Neural progenitor cell (in vitro differentiated cells): ENCODE results near the gene AKIRIN2. TPM values are rescaled to one million over a fixed set of nuclear protein-coding genes. Genes with fewer than 3 reads are reported as not detected.

Source experiments
- DNase-seq: peaks from one replicate; pipeline ENCODE4 v3.0.0-alpha.2; 2016; ENCODE audit warnings: low spot score
- H2AFZ ChIP-seq: fragments of 200-600 bp; sonication (generic); replicated peaks from 2 replicates; pipeline ENCODE4 v1.6.1; 2016; ENCODE audit warnings: antibody characterized with exemption
- H3F3A ChIP-seq: fragments of 200-600 bp; sonication (generic); 2 replicates; pipeline ENCODE4 v1.6.1; 2016; ENCODE audit warnings: antibody characterized with exemption, low read depth
- H3K27ac ChIP-seq: fragments of 200-600 bp; sonication (generic); 2 replicates; pipeline ENCODE4 v1.5.1; 2016; ENCODE audit warnings: mild to moderate bottlenecking
- H3K27me3 ChIP-seq: fragments of 200-600 bp; sonication (generic); 2 replicates; pipeline ENCODE4 v1.6.1; 2016; ENCODE audit warnings: mild to moderate bottlenecking, moderate library complexity
- H3K36me3 ChIP-seq: fragments of 200-600 bp; sonication (generic); 2 replicates; pipeline ENCODE4 v1.5.1; 2016
- H3K4me1 ChIP-seq: fragments of 200-600 bp; sonication (generic); 2 replicates; pipeline ENCODE4 v1.6.1; 2016; ENCODE audit warnings: mixed run types
- H3K4me2 ChIP-seq: fragments of 200-600 bp; sonication (generic); 2 replicates; pipeline ENCODE4 v1.6.1; 2016
- H3K4me3 ChIP-seq: fragments of 200-600 bp; sonication (generic); 2 replicates; pipeline ENCODE4 v1.5.1; 2016
- H3K79me2 ChIP-seq: fragments of 200-600 bp; sonication (generic); 2 replicates; pipeline ENCODE4 v1.6.1; 2016; ENCODE audit warnings: low read depth
- H3K9ac ChIP-seq: fragments of 200-600 bp; sonication (generic); 2 replicates; pipeline ENCODE4 v1.6.1; 2016
- H3K9me3 ChIP-seq: fragments of 200-600 bp; sonication (generic); 2 replicates; pipeline ENCODE4 v1.5.1; 2016; ENCODE audit warnings: low read depth
- H4K20me1 ChIP-seq: fragments of 200-600 bp; sonication (generic); 2 replicates; pipeline ENCODE4 v1.6.1; 2016; ENCODE audit warnings: low read depth
- H3K27ac Mint-ChIP-seq: 3 replicates; pipeline ENCODE4 v1.8.0; 2021; ENCODE audit warnings: mixed read lengths
- H3K27me3 Mint-ChIP-seq: 2 replicates; pipeline ENCODE4 v1.8.0; 2022; ENCODE audit warnings: low read depth, mild to moderate bottlenecking, inconsistent platforms, moderate library complexity, mixed read lengths; ENCODE audit not compliant: insufficient read depth
- H3K36me3 Mint-ChIP-seq: 3 replicates; pipeline ENCODE4 v1.8.0; 2021; ENCODE audit warnings: mixed read lengths
- H3K4me1 Mint-ChIP-seq: 3 replicates; pipeline ENCODE4 v1.8.0; 2021; ENCODE audit warnings: mixed read lengths
- H3K4me3 Mint-ChIP-seq: 3 replicates; pipeline ENCODE4 v1.8.0; 2021; ENCODE audit warnings: mild to moderate bottlenecking, moderate library complexity, mixed read lengths
- H3K9me3 Mint-ChIP-seq: 3 replicates; pipeline ENCODE4 v1.8.0; 2020; ENCODE audit warnings: mixed read lengths
- CTCF ChIP-seq: fragments of 200-600 bp; sonication (generic); IDR thresholded peaks from 2 replicates; pipeline ENCODE4 v1.5.1; 2017; ENCODE audit warnings: antibody characterized with exemption, mild to moderate bottlenecking
- EZH2 ChIP-seq: fragments of 200-600 bp; sonication (generic); IDR thresholded peaks from 2 replicates; pipeline ENCODE4 v1.6.1; 2017; ENCODE audit warnings: antibody characterized with exemption, mild to moderate bottlenecking, moderate library complexity
- EZH2phosphoT487 ChIP-seq: fragments of 200-600 bp; sonication (generic); IDR thresholded peaks from 2 replicates; pipeline ENCODE4 v1.6.1; 2017; ENCODE audit warnings: antibody characterized with exemption
- total RNA-seq: library from RNA; depleted of rRNA; stranded (reverse); fragments of >200 nt; gene quantifications from 2 replicates; pipeline ENCODE4 v1.2.3, GENCODE V29; 2015; ENCODE audit warnings: low replicate concordance

The AKIRIN2 gene
- total RNA-seq, 1 donor from 2014 or later: 76.7 TPM

DNA sequence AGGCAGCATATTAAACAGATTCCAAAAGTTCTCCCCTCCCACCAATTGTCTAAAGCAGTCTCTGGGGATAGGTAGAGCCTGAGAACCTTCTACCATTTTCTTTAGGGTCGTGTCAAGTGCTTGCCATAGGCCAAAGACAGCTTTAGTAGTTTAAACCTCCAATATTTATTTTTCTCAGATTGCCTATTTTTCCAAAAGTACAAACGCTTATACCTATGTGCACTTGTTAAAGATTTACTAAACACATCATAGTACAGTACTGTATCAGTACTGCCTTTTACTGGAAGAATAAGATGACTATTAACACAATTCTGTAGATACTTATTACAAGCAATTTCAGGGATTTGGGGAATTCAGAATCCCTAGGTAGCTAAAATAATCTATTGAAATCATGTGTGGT is 29.4 kb downstream of the AKIRIN2 start:
- H3K4me2 ChIP-seq: no peak overlapping the region
- TF ChIP-seq EZH2 (no peak), EZH2phosphoT487 (no peak), CTCF (no peak)
- Mint-ChIP-seq H3K27me3 (peaks cover 3% of the 10 kb centered on the region), H3K9me3 (no peaks in the 10 kb centered on the region), H3K27ac (no peak overlapping the region), H3K4me1 (no peaks in the 10 kb centered on the region), H3K4me3 (no peak overlapping the region), H3K36me3 (peaks cover 34% of the 10 kb centered on the region)
- H3K27ac ChIP-seq: no peak overlapping the region
- H3K79me2 ChIP-seq: peaks cover 6% of the 10 kb centered on the region
- no peak overlapping the region for H2AFZ ChIP-seq
- no peaks in the 10 kb centered on the region for H3K27me3 ChIP-seq
- no peak for DNase-seq
- H4K20me1 ChIP-seq: peaks cover 3% of the 10 kb centered on the region
- no peak overlapping the region for H3K4me3 ChIP-seq
- H3K4me1 ChIP-seq: peaks cover 8% of the 10 kb centered on the region
- H3K9ac ChIP-seq: no peak overlapping the region
- H3K36me3 ChIP-seq: peaks cover 23% of the 10 kb centered on the region
- no peaks in the 10 kb centered on the region for H3K9me3 ChIP-seq
- peaks cover 31% of the 10 kb centered on the region for H3F3A ChIP-seq

- Mint-ChIP-seq H3K4me3 (no peak overlapping the region), H3K27ac (no peak overlapping the region), H3K9me3 (no peaks in the 10 kb centered on the region), H3K36me3 (peaks cover 33% of the 10 kb centered on the region), H3K4me1 (no peaks in the 10 kb centered on the region), H3K27me3 (peaks cover 3% of the 10 kb centered on the region)
- Histone ChIP-seq H3K9me3 (no peaks in the 10 kb centered on the region), H3K4me1 (peaks cover 8% of the 10 kb centered on the region), H3K27ac (peak overlapping the region; percentile 13), H3F3A (peaks cover 28% of the 10 kb centered on the region), H3K9ac (no peak overlapping the region), H3K4me2 (no peak overlapping the region), H3K79me2 (no peaks in the 10 kb centered on the region), H3K27me3 (no peaks in the 10 kb centered on the region), H4K20me1 (peaks cover 3% of the 10 kb centered on the region), H3K4me3 (no peak overlapping the region), H2AFZ (no peak overlapping the region), H3K36me3 (peaks cover 20% of the 10 kb centered on the region)
- no peak for TF ChIP-seq EZH2
- no peak for TF ChIP-seq EZH2phosphoT487
- TF ChIP-seq CTCF: no peak
- no peak for DNase-seq
Measured at GRCh38 chr6:87671555-87672029, 30.4 kb downstream of the AKIRIN2 start.

GRCh38 chr6:87670707-87671106 is 31.3 kb downstream of the AKIRIN2 start:
- Mint-ChIP-seq H3K27ac (no peak overlapping the region), H3K27me3 (peaks cover 3% of the 10 kb centered on the region), H3K36me3 (peaks cover 30% of the 10 kb centered on the region), H3K9me3 (no peaks in the 10 kb centered on the region), H3K4me3 (no peak overlapping the region), H3K4me1 (no peaks in the 10 kb centered on the region)
- Histone ChIP-seq H3K36me3 (peaks cover 20% of the 10 kb centered on the region), H3K4me1 (peaks cover 8% of the 10 kb centered on the region), H3K27me3 (no peaks in the 10 kb centered on the region), H3K79me2 (no peaks in the 10 kb centered on the region), H2AFZ (no peak overlapping the region), H3K4me3 (no peak overlapping the region), H3K9ac (no peak overlapping the region), H3K9me3 (no peaks in the 10 kb centered on the region), H3K4me2 (no peak overlapping the region), H4K20me1 (peaks cover 3% of the 10 kb centered on the region), H3F3A (peaks cover 28% of the 10 kb centered on the region), H3K27ac (peak overlapping the region; percentile 45)
- no peak for DNase-seq
- TF ChIP-seq CTCF (no peak), EZH2phosphoT487 (no peak), EZH2 (no peak)
